Thymus (tissue), 11 donors: ENCODE measurements around the gene DEXI. TPM values are rescaled to one million over a fixed set of nuclear protein-coding genes. Genes with fewer than 3 reads are reported as not detected.

ENCODE experiments used
- DNase-seq, 9 donors: peaks; one replicate each; pipeline ENCODE4 v3.0.0-alpha.2; 2013; ENCODE audit warnings: low spot score in 9 of 9, low read depth in 6 of 9, missing footprints in 1 of 9
- H3K27ac ChIP-seq, 2 donors: one replicate each; pipeline ENCODE4 v1.5.1; 2013; ENCODE audit warnings: control low read depth in 1 of 2, low read depth in 1 of 2, low read length in 1 of 2, mild to moderate bottlenecking in 1 of 2, moderate library complexity in 1 of 2
- H3K27me3 ChIP-seq, 2 donors: one replicate each; pipeline ENCODE4 v1.5.1; 2013; ENCODE audit warnings: low read length in 1 of 2; ENCODE audit not compliant: control insufficient read depth in 2 of 2, insufficient read depth in 1 of 2
- H3K36me3 ChIP-seq, 2 donors: one replicate each; pipeline ENCODE4 v1.5.1; 2013; ENCODE audit warnings: low read length in 1 of 2, mild to moderate bottlenecking in 1 of 2, moderate library complexity in 1 of 2; ENCODE audit not compliant: control insufficient read depth in 2 of 2, insufficient read depth in 2 of 2
- H3K4me1 ChIP-seq, 2 donors: one replicate each; pipeline ENCODE4 v1.5.1; 2013; ENCODE audit warnings: low read length in 2 of 2; ENCODE audit not compliant: control insufficient read depth in 2 of 2, insufficient read depth in 2 of 2
- H3K4me3 ChIP-seq, 2 donors: one replicate each; pipeline ENCODE4 v1.5.1; 2013; ENCODE audit warnings: low read length in 2 of 2, control low read depth in 1 of 2, mild to moderate bottlenecking in 1 of 2
- H3K9me3 ChIP-seq, 2 donors: one replicate each; pipeline ENCODE4 v1.5.1; 2013; ENCODE audit warnings: low read length in 1 of 2, mild to moderate bottlenecking in 1 of 2; ENCODE audit not compliant: control insufficient read depth in 2 of 2, insufficient read depth in 1 of 2
- WGBS: extraction: QIAGEN DNeasy Blood & Tissue Kit; methylation state at CpG from one replicate; pipeline ENCODE4 v1.1.7; 2013; 5-methylcytosine and 5-hydroxymethylcytosine counted together
- polyA plus RNA-seq: library from polyadenylated mRNA; stranded (reverse); fragments of 200-250 nt; gene quantifications from one replicate; pipeline ENCODE4 v1.2.3, GENCODE V29; 2013
- total RNA-seq: library from RNA; stranded (reverse); fragments of 120-200 nt; gene quantifications from one replicate; pipeline ENCODE4 v1.2.4, GENCODE V29; 2013
- donor health status: healthy.

The DEXI gene
- total and polyA plus RNA-seq, 2 donors: 22.5 to 25.0 TPM

GRCh38 chr16:10897134-10897533, 45.1 kb downstream of the DEXI start:
- peaks cover 0 to 3% of the 10 kb centered on the region in 2 donors for H3K4me1 ChIP-seq
- DNase-seq: no peak
- no peak overlapping the region for H3K27ac ChIP-seq
- 91% methylated on average over 5 of the region's 5 CpGs for WGBS
- no peak overlapping the region for H3K4me3 ChIP-seq
- H3K9me3 ChIP-seq: no peaks in the 10 kb centered on the region
- peaks cover 0 to 4% of the 10 kb centered on the region in 2 donors for H3K36me3 ChIP-seq
- no peaks in the 10 kb centered on the region for H3K27me3 ChIP-seq

- 98% methylated on average over 2 of the region's 2 CpGs for WGBS
- no peak for DNase-seq
- Histone ChIP-seq H3K9me3 (no peaks in the 10 kb centered on the region), H3K27me3 (no peaks in the 10 kb centered on the region), H3K27ac (no peak overlapping the region), H3K36me3 (peaks cover 0 to 4% of the 10 kb centered on the region in 2 donors), H3K4me3 (no peak overlapping the region), H3K4me1 (peaks cover 0 to 3% of the 10 kb centered on the region in 2 donors)
Measured at GRCh38 chr16:10896723-10897122, 45.5 kb downstream of the DEXI start.

- no peak overlapping the region for H3K27ac ChIP-seq
Measured at GRCh38 chr16:10896165-10896564, 46.1 kb downstream of the DEXI start.

GRCh38 chr16:10895053-10895946, 47.0 kb downstream of the DEXI start:
- peak in 7 of 9 donors; percentile 25 to 72 (median 49) for DNase-seq
- no peak overlapping the region for H3K27ac ChIP-seq

More at GRCh38 chr16:10896165-10896564, 46.1 kb downstream of the DEXI start:
- 47% methylated on average over 3 of the region's 3 CpGs for WGBS
- Histone ChIP-seq H3K27me3 (no peaks in the 10 kb centered on the region), H3K4me3 (no peak overlapping the region), H3K4me1 (peaks cover 0 to 3% of the 10 kb centered on the region in 2 donors), H3K36me3 (peaks cover 0 to 4% of the 10 kb centered on the region in 2 donors), H3K9me3 (no peaks in the 10 kb centered on the region)
- DNase-seq: no peak

DNA sequence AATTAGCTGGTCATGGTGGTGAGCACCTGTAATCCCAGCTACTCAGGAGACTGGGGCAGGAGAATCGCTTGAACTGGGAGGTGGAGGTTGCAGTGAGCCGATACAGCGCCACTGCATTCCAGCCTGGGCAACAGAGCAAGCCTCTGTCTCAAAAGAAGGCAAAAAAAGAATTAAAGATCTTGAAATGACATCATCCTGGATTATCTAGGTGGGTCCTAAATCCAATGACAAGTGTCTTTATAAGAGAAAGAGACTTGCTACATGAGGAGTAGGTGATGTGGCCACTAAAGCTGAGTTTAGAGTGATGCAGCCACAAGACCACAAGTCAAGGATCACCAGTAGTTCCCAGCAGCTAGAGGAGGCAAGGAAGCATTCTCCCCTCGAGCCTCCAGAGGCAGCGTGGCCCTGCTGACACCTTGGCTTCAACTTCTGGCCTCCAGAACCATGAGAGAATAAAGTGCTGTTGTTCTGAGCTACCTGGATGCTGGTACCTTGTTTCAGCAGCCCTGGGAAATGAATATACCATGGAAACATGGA, 49.4 kb downstream of the DEXI start:
- WGBS: 95% methylated on average over 5 of the region's 5 CpGs
- DNase-seq: no peak
- Histone ChIP-seq H3K27me3 (no peaks in the 10 kb centered on the region), H3K9me3 (no peaks in the 10 kb centered on the region), H3K4me1 (peaks cover 0 to 3% of the 10 kb centered on the region in 2 donors), H3K36me3 (no peaks in the 10 kb centered on the region), H3K27ac (no peak overlapping the region), H3K4me3 (no peak overlapping the region)

More at GRCh38 chr16:10895053-10895946, 47.0 kb downstream of the DEXI start:
- peaks cover 0 to 3% of the 10 kb centered on the region in 2 donors for H3K4me1 ChIP-seq
- no peak overlapping the region for H3K4me3 ChIP-seq
- H3K36me3 ChIP-seq: peaks cover 0 to 4% of the 10 kb centered on the region in 2 donors
- no peaks in the 10 kb centered on the region for H3K27me3 ChIP-seq
- WGBS: 87% methylated on average over 17 of the region's 17 CpGs
- H3K9me3 ChIP-seq: no peaks in the 10 kb centered on the region

- no peak overlapping the region for H3K27ac ChIP-seq
- 94% methylated on average over 4 of the region's 4 CpGs for whole genome bisulfite sequencing
- no peak overlapping the region for H3K4me3 ChIP-seq
- no peaks in the 10 kb centered on the region for H3K9me3 ChIP-seq
- peaks cover 0 to 11% of the 10 kb centered on the region in 2 donors for H3K4me1 ChIP-seq
- DNase-seq: no peak
- H3K36me3 ChIP-seq: no peaks in the 10 kb centered on the region
- no peaks in the 10 kb centered on the region for H3K27me3 ChIP-seq
Measured at GRCh38 chr16:10889855-10890254, 52.4 kb downstream of the DEXI start.

DNA sequence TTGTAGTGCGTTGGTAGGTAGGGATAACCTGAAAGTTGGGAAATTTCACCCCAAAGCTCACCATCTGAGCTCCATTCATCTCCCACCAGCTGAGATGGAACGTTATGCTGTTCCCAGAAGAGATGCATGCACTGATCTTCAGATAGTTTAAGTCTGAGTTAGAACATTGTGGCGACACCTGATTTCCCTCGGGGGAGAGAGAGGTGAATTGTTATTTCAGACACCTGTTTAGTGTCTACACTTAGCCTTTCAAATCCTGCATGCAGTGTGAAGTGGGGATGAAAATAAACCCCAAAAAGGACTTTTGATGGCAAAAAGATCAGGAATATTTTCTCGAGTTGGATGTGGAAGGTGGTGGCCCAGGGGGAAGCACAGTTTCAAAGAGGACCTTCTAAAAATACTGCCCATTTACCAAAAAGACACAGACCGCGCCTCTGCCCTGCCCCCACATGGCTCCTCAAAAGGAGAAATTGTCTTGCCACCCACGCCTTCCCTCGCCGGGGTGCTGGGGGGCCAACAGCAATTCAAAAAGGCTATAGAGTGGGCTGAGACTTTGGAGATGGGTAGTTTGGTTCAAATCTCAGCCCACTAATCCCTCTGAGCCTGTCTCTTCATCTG, 53.8 kb downstream of the DEXI start:
- no peak overlapping the region for H3K27ac ChIP-seq
- no peak overlapping the region for H3K4me3 ChIP-seq
- peaks cover 0 to 12% of the 10 kb centered on the region in 2 donors for H3K4me1 ChIP-seq
- H3K27me3 ChIP-seq: no peaks in the 10 kb centered on the region
- 43% methylated on average over 10 of the region's 10 CpGs for WGBS
- no peaks in the 10 kb centered on the region for H3K9me3 ChIP-seq
- H3K36me3 ChIP-seq: no peaks in the 10 kb centered on the region
- DNase-seq: no peak

DNA sequence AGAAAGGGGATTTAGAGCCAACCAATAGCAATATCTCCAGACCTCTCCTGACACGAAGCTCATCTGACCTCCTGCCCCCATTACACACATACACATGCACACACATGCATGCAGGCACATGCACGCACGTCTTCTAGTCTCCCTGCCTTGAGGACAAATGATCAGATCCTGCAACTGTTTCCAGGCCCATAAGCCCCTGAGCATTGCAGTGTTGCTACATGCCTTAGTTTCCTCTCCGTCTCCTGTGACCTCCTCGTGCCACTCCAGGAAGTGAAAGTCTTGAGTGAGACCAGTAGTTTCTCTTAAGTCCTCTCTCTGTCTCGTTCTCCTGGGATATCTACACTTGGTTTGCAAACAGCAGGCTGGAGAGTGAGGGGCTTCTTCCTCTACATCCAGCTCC, 57.0 kb downstream of the DEXI start:
- Histone ChIP-seq H3K9me3 (no peaks in the 10 kb centered on the region), H3K4me3 (no peak overlapping the region), H3K4me1 (peaks cover 0 to 16% of the 10 kb centered on the region in 2 donors), H3K36me3 (peaks cover 0 to 3% of the 10 kb centered on the region in 2 donors), H3K27me3 (peaks cover 0 to 2% of the 10 kb centered on the region in 2 donors), H3K27ac (peak overlapping the region in 1 of 2 donors; percentile 37)
- DNase-seq: no peak
- 77% methylated on average over 6 of the region's 6 CpGs for WGBS

DNA sequence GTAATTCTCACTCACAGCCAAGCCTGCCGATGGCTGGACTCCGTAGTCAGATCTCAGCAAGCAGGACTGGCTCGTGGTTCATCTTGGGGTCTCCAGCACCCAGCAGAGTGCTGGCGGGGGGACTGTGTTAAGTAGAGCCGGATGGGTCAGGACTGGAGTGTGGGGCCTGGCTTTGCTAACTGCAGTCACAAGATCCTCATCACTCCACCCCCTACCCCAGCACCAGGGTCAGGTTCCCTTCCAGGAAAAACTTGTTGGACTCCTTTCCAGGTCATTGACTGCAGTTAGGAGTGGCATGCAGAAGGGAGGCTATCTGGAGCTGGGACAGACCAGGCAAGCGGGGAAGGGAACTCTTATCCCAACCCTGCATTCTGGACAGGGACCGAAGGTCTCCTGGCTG, 59.3 kb downstream of the DEXI start:
- Histone ChIP-seq H3K36me3 (peaks cover 0 to 3% of the 10 kb centered on the region in 2 donors), H3K4me1 (peaks cover 14 to 27% of the 10 kb centered on the region in 2 donors), H3K4me3 (no peak overlapping the region), H3K27me3 (peaks cover 0 to 25% of the 10 kb centered on the region in 2 donors), H3K9me3 (no peaks in the 10 kb centered on the region), H3K27ac (no peak overlapping the region)
- DNase-seq: no peak
- WGBS: 94% methylated on average over 7 of the region's 7 CpGs
